Measurements from ENCODE around the gene ADPRHL1. TPM values are rescaled to one million over a fixed set of nuclear protein-coding genes. Genes with fewer than 3 reads are reported as not detected.
"Not testable (repeated sequence)": the region's sequence is repeated elsewhere in the genome, so short reads cannot be mapped to it uniquely, and the experiment has no call there.

ADPRHL1 gene
- total and polyA plus RNA-seq, 2 donors (not counting 3 experiments of a cell fraction or from before 2014, with no cell fraction given), result 0.52 to 0.97 TPM

- POLR2A ChIA-PET, result no interaction called here
- TF ChIP-seq CTCF (IDR thresholded peaks at IDR 0.05; ENCODE audit: extremely low read depth in 1 of 2, insufficient read depth in 1 of 2, low read depth in 1 of 2, low read length in 2 of 2), result no peak
- no peak for TF ChIP-seq POLR2AphosphoS5 (IDR thresholded peaks at IDR 0.05; ENCODE audit: insufficient read depth, low read depth, low read length)
- no peak for TF ChIP-seq MAX (IDR thresholded peaks at IDR 0.05; ENCODE audit: insufficient read depth, insufficient read length)
- TF ChIP-seq MYC (IDR thresholded peaks at IDR 0.05; ENCODE audit: low read depth, low read length), result no peak
- no peak for TF ChIP-seq FOS (IDR thresholded peaks at IDR 0.05; ENCODE audit: borderline replicate concordance, insufficient read depth, low read length)
- TF ChIP-seq JUN (IDR thresholded peaks at IDR 0.05; ENCODE audit: borderline replicate concordance, insufficient read depth, insufficient read length, low read depth), result no peak
- no peak for TF ChIP-seq EZH2 (IDR thresholded peaks at IDR 0.05; ENCODE audit: borderline replicate concordance, low read depth, low read length, severe bottlenecking)
- TF ChIP-seq GATA2 (IDR thresholded peaks at IDR 0.05; ENCODE audit: insufficient read depth, insufficient read length, low read depth, low read length), result no peak
- TF ChIP-seq POLR2A (IDR thresholded peaks at IDR 0.05; ENCODE audit: low read depth, low read length), result no peak
- dilution Hi-C loops (cut with MboI; ENCODE audit: extremely low pct_ligation_motif_present, low sequenced_read_pairs) (no loop called here), intact Hi-C loops (cut with micrococcal nuclease) (no loop called here)
- FAIRE-seq, result no peak
- no peaks in the 10 kb centered on the region for H3K9me3 ChIP-seq (replicated peaks; ENCODE audit: control insufficient read depth, insufficient read depth, low read length)
- H3K9me1 ChIP-seq (replicated peaks; ENCODE audit: control insufficient read depth, extremely low read depth, insufficient read depth, low read length), result no peaks in the 10 kb centered on the region
- BruUV-seq (replicated peaks), result no TSS peak
- no peaks in the 10 kb centered on the region for H3K27me3 ChIP-seq (ENCODE audit: control insufficient read depth in 2 of 2, insufficient read depth in 2 of 2, low read length in 2 of 2)
- no peak overlapping the region for H3K27ac ChIP-seq (ENCODE audit: insufficient read depth, low read depth, low read length)
- no peak overlapping the region for H3K4me3 ChIP-seq (replicated peaks in 1 of 3; ENCODE audit: insufficient read depth in 1 of 3, low read depth in 1 of 3, low read length in 3 of 3)
- H3K4me2 ChIP-seq (ENCODE audit: insufficient read depth, low read length), result no peak overlapping the region
- CTCF ChIA-PET, result interaction anchor here (1.6 kb wide), 1 partner anchor 110 kb away, joined by 4 read pairs; no protein-coding TSS in a partner anchor
- no peak overlapping the region for H2AFZ ChIP-seq (ENCODE audit: low read depth, low read length)
- H4K20me1 ChIP-seq (replicated peaks; ENCODE audit: control insufficient read depth, extremely low read depth, insufficient read depth, low read length), result no peaks in the 10 kb centered on the region
- H3K79me2 ChIP-seq (ENCODE audit: control insufficient read depth, insufficient read depth, low read length), result no peaks in the 10 kb centered on the region
- no peak for DNase-seq (ENCODE audit: low read depth, low spot score)
- peaks cover 0 to 5% of the 10 kb centered on the region in 2 experiments for H3K36me3 ChIP-seq (ENCODE audit: control insufficient read depth in 2 of 2, extremely low read depth in 1 of 2, insufficient read depth in 2 of 2, low read length in 2 of 2)
- H3K4me1 ChIP-seq (ENCODE audit: control insufficient read depth, extremely low read depth, insufficient read depth, low read length), result peaks cover 4% of the 10 kb centered on the region
- H3K9ac ChIP-seq (replicated peaks; ENCODE audit: extremely low read depth, insufficient read depth, low read length), result no peak overlapping the region
Measured at GRCh38 chr13:113451951-113452421, 1.3 kb downstream of the ADPRHL1 start.

GRCh38 chr13:113450861-113451620 lies 2.2 kb downstream of the ADPRHL1 start:
- H2AFZ ChIP-seq (ENCODE audit: low read depth, low read length); H3K36me3 ChIP-seq (ENCODE audit: control insufficient read depth in 2 of 2, extremely low read depth in 1 of 2, insufficient read depth in 2 of 2, low read length in 2 of 2); POLR2A ChIA-PET; H3K27ac ChIP-seq (ENCODE audit: insufficient read depth, low read depth, low read length); dilution Hi-C loops (cut with MboI; ENCODE audit: extremely low pct_ligation_motif_present, low sequenced_read_pairs); H3K79me2 ChIP-seq (ENCODE audit: control insufficient read depth, insufficient read depth, low read length); H4K20me1 ChIP-seq (replicated peaks; ENCODE audit: control insufficient read depth, extremely low read depth, insufficient read depth, low read length); intact Hi-C loops (cut with micrococcal nuclease); H3K9me1 ChIP-seq (replicated peaks; ENCODE audit: control insufficient read depth, extremely low read depth, insufficient read depth, low read length); H3K4me1 ChIP-seq (ENCODE audit: control insufficient read depth, extremely low read depth, insufficient read depth, low read length); BruUV-seq (replicated peaks); H3K4me2 ChIP-seq (ENCODE audit: insufficient read depth, low read length); DNase-seq (ENCODE audit: low read depth, low spot score); H3K9ac ChIP-seq (replicated peaks; ENCODE audit: extremely low read depth, insufficient read depth, low read length); H3K27me3 ChIP-seq (ENCODE audit: control insufficient read depth in 2 of 2, insufficient read depth in 2 of 2, low read length in 2 of 2); H3K4me3 ChIP-seq (replicated peaks in 1 of 3; ENCODE audit: insufficient read depth in 1 of 3, low read depth in 1 of 3, low read length in 3 of 3); H3K9me3 ChIP-seq (replicated peaks; ENCODE audit: control insufficient read depth, insufficient read depth, low read length); FAIRE-seq: not testable (repeated sequence)
- CTCF ChIA-PET, result interaction anchor here (0.7 to 2.3 kb wide), 3 partner anchors 110 to 508 kb away, joined by 3 to 7 read pairs (median 4); no protein-coding TSS in a partner anchor

Data from endothelial cell of umbilical vein (primary cell).